Smooth muscle cell (in vitro differentiated cells): ENCODE data around the gene ABCC4. TPM values are rescaled to one million over a fixed set of nuclear protein-coding genes. Genes with fewer than 3 reads are reported as not detected.

Source experiments
- DNase-seq: peaks from one replicate; lab custom pipeline; 2025; ENCODE audit not compliant: unreplicated experiment; lab: John Stamatoyannopoulos, UW
- H2AFZ ChIP-seq: fragments of 200-600 bp; sonication (generic); 2 replicates; pipeline ENCODE4 v1.6.0; 2016; ENCODE audit warnings: antibody characterized with exemption, low read depth, mild to moderate bottlenecking
- H3F3A ChIP-seq: fragments of 200-600 bp; sonication (generic); 2 replicates; pipeline ENCODE4 v1.6.0; 2017; ENCODE audit warnings: antibody characterized with exemption, low read depth
- H3K27ac ChIP-seq: fragments of 200-600 bp; sonication (generic); 2 replicates; pipeline ENCODE4 v1.5.1; 2016; ENCODE audit warnings: low read depth, mild to moderate bottlenecking
- H3K27me3 ChIP-seq: fragments of 200-600 bp; sonication (generic); 2 replicates; pipeline ENCODE4 v1.6.1; 2016; ENCODE audit warnings: low read depth, mild to moderate bottlenecking
- H3K36me3 ChIP-seq: fragments of 200-600 bp; sonication (generic); 2 replicates; pipeline ENCODE4 v1.5.1; 2016; ENCODE audit warnings: low read depth
- H3K4me1 ChIP-seq: fragments of 200-600 bp; sonication (generic); 2 replicates; pipeline ENCODE4 v1.5.1; 2016; ENCODE audit warnings: low read depth
- H3K4me2 ChIP-seq: fragments of 200-600 bp; sonication (generic); 2 replicates; pipeline ENCODE4 v1.6.0; 2016; ENCODE audit warnings: mild to moderate bottlenecking
- H3K4me3 ChIP-seq: fragments of 200-600 bp; sonication (generic); 2 replicates; pipeline ENCODE4 v1.5.1; 2016; ENCODE audit warnings: mild to moderate bottlenecking
- H3K79me2 ChIP-seq: fragments of 200-600 bp; sonication (generic); 2 replicates; pipeline ENCODE4 v1.6.0; 2016; ENCODE audit warnings: low read depth, mild to moderate bottlenecking
- H3K9ac ChIP-seq: fragments of 200-600 bp; sonication (generic); 2 replicates; pipeline ENCODE4 v1.6.0; 2016; ENCODE audit warnings: low read depth
- H3K9me3 ChIP-seq: fragments of 200-600 bp; sonication (generic); replicated peaks from 2 replicates; pipeline ENCODE4 v1.5.1; 2016; ENCODE audit warnings: low read depth
- H4K20me1 ChIP-seq: fragments of 200-600 bp; sonication (generic); 2 replicates; pipeline ENCODE4 v1.6.0; 2016; ENCODE audit warnings: low read depth
- whole genome bisulfite sequencing: methylation state at CpG from one replicate; pipeline ENCODE4 v1.1.7; 2016; ENCODE audit warnings: low lambda C conversion rate; 5-methylcytosine and 5-hydroxymethylcytosine counted together
- polyA plus RNA-seq: library from polyadenylated mRNA; unstranded; fragments of >200 nt; fragmentation: Nextera tagmentation; extraction: Ambion mirVana; gene quantifications from 2 replicates; pipeline ENCODE4 v1.2.1, GENCODE V29; 2016
- total RNA-seq: library from RNA; depleted of rRNA; stranded (reverse); fragments of >200 nt; gene quantifications from 2 replicates; pipeline ENCODE4 v1.2.3, GENCODE V29; 2014
- TF ChIP-seq, protein P1 (sequence below): fragments of 200-600 bp; sonication (generic); IDR thresholded peaks from 2 replicates; pipeline ENCODE4 v1.5.1; 2017; ENCODE audit warnings: borderline replicate concordance, mild to moderate bottlenecking, antibody characterized with exemption; ENCODE audit not compliant: insufficient read depth, poor library complexity, severe bottlenecking

ABCC4 gene
- total and polyA plus RNA-seq, 2 experiments from 2014 or later, result 11.9 to 37.7 TPM

DNA sequence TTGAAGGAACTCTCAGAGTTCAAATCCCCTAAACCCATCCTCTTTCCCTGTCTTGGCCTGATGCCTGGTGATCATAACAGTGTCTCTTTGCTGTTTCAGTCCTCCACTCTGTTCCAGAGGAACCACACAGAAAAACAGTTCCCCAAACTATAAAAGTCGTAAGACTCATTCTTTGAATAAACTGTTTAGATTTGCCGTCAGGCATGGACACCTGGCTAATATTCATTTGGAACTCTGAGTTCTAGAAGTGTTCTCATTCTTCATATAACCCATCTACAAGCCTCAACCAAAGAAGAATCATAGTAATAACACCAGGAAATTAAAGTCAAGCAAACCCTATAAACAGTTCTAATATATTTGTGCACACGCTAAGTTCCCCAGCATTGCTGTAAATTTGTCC, 37.7 kb upstream of the ABCC4 start:
- Histone ChIP-seq H2AFZ (no peak overlapping the region), H4K20me1 (no peaks in the 10 kb centered on the region), H3K27me3 (no peaks in the 10 kb centered on the region), H3K4me2 (no peak overlapping the region), H3F3A (no peaks in the 10 kb centered on the region), H3K79me2 (no peaks in the 10 kb centered on the region), H3K4me3 (no peak overlapping the region), H3K36me3 (no peaks in the 10 kb centered on the region), H3K4me1 (no peaks in the 10 kb centered on the region), H3K9me3 (no peaks in the 10 kb centered on the region), H3K9ac (no peak overlapping the region), H3K27ac (no peak overlapping the region)
- no peak for DNase-seq
- TF ChIP-seq, protein P1, sequence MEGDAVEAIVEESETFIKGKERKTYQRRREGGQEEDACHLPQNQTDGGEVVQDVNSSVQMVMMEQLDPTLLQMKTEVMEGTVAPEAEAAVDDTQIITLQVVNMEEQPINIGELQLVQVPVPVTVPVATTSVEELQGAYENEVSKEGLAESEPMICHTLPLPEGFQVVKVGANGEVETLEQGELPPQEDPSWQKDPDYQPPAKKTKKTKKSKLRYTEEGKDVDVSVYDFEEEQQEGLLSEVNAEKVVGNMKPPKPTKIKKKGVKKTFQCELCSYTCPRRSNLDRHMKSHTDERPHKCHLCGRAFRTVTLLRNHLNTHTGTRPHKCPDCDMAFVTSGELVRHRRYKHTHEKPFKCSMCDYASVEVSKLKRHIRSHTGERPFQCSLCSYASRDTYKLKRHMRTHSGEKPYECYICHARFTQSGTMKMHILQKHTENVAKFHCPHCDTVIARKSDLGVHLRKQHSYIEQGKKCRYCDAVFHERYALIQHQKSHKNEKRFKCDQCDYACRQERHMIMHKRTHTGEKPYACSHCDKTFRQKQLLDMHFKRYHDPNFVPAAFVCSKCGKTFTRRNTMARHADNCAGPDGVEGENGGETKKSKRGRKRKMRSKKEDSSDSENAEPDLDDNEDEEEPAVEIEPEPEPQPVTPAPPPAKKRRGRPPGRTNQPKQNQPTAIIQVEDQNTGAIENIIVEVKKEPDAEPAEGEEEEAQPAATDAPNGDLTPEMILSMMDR, result no peak
- WGBS, result 90% methylated on average over 3 of the region's 3 CpGs

- no peak for DNase-seq
- no peaks in the 10 kb centered on the region for H3K79me2 ChIP-seq
- WGBS, result 94% methylated on average over 3 of the region's 3 CpGs
These were observed 36.3 kb upstream of the ABCC4 start for GRCh38 chr13:95337597-95337996.

GRCh38 chr13:95335667-95336066, 34.4 kb upstream of the ABCC4 start:
- WGBS, result 58% methylated on average over 6 of the region's 6 CpGs
- no peak for DNase-seq

More at GRCh38 chr13:95337597-95337996, 36.3 kb upstream of the ABCC4 start:
- TF ChIP-seq, protein P1, result no peak
- Histone ChIP-seq H3K4me1 (no peaks in the 10 kb centered on the region), H3K4me2 (no peak overlapping the region), H3F3A (no peaks in the 10 kb centered on the region), H3K9me3 (no peaks in the 10 kb centered on the region), H3K27me3 (no peaks in the 10 kb centered on the region), H3K9ac (no peak overlapping the region), H3K36me3 (no peaks in the 10 kb centered on the region), H2AFZ (no peak overlapping the region), H4K20me1 (no peaks in the 10 kb centered on the region), H3K27ac (no peak overlapping the region), H3K4me3 (no peak overlapping the region)

DNA sequence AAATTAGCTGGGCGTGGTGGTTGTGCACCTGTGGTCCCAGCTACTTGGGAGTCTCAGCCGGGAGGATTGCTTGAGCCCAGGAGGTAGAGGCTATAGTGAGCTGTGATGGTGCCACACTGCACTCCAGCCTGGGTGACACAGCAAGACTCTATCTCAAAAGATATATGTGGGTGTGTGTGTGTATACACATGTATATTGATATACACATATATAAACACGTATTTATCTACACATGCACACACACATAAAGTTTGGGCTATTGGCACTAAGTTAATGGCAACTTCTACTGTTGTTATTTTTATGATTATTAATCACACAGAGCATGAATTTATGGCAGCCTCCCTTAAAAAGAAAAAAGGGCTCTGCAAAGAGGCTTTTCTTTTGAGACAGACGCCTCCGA, 27.1 kb upstream of the ABCC4 start:
- Histone ChIP-seq H3F3A (no peaks in the 10 kb centered on the region), H3K4me3 (no peak overlapping the region), H2AFZ (no peak overlapping the region), H3K9me3 (no peaks in the 10 kb centered on the region), H3K4me1 (no peaks in the 10 kb centered on the region), H3K9ac (no peak overlapping the region), H3K4me2 (no peak overlapping the region), H3K36me3 (no peaks in the 10 kb centered on the region), H3K79me2 (no peaks in the 10 kb centered on the region), H3K27me3 (no peaks in the 10 kb centered on the region), H3K27ac (no peak overlapping the region), H4K20me1 (no peaks in the 10 kb centered on the region)
- TF ChIP-seq, protein P1, result no peak
- no peak for DNase-seq
- 93% methylated on average over 5 of the region's 5 CpGs for WGBS

More at GRCh38 chr13:95335667-95336066, 34.4 kb upstream of the ABCC4 start:
- Histone ChIP-seq H3K9me3 (no peaks in the 10 kb centered on the region), H2AFZ (no peak overlapping the region), H3K36me3 (no peaks in the 10 kb centered on the region), H3K27me3 (no peaks in the 10 kb centered on the region), H3K4me1 (no peaks in the 10 kb centered on the region), H4K20me1 (no peaks in the 10 kb centered on the region), H3K79me2 (no peaks in the 10 kb centered on the region), H3K27ac (no peak overlapping the region), H3K4me2 (no peak overlapping the region), H3F3A (no peaks in the 10 kb centered on the region), H3K9ac (no peak overlapping the region), H3K4me3 (no peak overlapping the region)
- TF ChIP-seq, protein P1, result no peak
